CD4-positive, alpha-beta T cell treated with Interleukin-4 for 4 hours (primary cell): ENCODE measurements around the gene MAK.
"Not testable (repeated sequence)": the region's sequence is repeated elsewhere in the genome, so short reads cannot be mapped to it uniquely, and the experiment has no call there.

Experiments
- DNase-seq: peaks from one replicate; pipeline ENCODE4 v3.0.0-alpha.2; 2020

Gene MAK

GRCh38 chr6:10771371-10771894 lies 66.9 kb downstream of the MAK start:
- no peak for DNase-seq

GRCh38 chr6:10769419-10769818 lies 68.9 kb downstream of the MAK start:
- DNase-seq, result no peak

DNA sequence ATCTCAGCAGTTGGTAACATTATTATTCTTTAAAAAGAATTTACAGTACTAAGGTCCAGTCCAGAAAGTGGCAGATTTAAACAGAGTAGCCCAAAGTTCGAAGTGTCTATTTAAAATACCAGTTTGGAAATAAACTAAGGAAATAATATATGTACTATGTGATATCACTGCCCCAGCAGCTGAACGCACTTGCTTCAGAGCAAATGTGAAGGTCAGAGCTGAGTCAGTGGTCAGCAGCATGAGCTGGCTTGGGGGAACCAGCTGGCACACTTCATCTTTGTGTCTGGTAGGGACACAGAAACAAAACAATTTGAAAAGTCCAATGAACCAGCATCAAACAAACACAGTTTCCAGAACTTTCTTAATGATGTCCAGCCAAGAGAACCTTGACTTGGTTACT lies 75.3 kb downstream of the MAK start:
- no peak for DNase-seq

DNA sequence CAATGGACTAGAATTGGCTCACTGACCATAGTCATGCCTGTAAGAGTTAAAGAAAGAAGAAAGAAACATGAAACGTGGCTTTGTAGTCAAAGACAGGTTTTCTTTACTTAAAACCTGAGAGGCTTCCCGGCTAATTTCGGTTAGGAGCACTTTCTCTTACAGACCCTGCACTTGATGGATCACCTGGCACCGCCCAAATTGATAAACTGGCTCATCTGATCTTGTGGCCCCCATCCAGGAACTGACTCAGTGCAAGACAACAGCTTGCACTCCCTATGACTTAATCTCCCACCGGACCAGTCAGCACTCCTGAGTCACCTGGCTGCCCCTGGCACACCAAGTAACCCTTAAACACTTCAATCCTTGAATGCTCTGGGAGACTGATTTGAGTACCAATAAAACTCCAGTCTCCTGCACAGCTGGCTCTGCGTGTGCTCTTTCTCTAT lies 78.4 kb downstream of the MAK start:
- no peak for DNase-seq

GRCh38 chr6:10759312-10759839 lies 79.0 kb downstream of the MAK start:
- peak; percentile 33 for DNase-seq

GRCh38 chr6:10756085-10756484 lies 82.3 kb downstream of the MAK start:
- DNase-seq, result no peak

DNA sequence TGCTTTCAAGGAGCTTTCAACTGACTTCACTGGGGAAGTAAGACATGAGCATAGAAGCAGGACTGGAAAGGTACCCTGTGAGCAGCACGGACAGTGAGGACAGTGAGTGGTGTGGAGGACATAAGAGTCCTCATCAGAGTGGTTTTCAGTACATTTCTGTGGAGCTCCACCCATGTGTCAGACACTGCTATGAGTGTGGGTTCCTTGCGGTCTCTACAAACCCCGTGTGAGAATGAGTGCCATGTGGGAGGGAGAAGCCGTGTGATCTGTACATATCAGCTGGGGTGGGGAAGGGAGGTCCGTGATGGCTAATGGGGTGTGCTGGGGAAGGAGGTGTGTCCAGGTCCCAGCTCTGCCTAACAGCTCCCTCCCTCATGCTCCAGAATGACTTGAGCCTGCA lies 86.6 kb downstream of the MAK start:
- peak; percentile 40 for DNase-seq

DNA sequence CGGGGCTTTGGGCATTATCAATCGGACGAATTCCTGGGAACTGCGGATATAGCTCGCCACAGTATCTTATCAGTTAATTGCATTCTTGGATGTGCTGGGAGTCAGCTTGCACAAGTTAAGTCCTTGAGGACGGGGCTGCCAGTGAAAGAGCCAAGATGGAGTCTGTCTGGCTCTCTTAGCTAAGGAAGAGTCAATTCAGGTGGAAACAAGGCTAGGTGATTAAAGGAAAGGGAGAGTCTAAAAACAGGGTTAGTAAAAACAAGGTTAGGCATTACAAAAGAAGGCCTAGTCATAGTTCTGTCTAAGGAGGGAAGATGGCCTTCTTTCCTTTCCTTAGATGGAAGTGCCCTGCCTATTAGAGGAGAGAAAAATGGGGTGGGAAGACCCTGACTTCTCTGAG lies 87.8 kb downstream of the MAK start:
- not testable (repeated sequence) for DNase-seq

DNA sequence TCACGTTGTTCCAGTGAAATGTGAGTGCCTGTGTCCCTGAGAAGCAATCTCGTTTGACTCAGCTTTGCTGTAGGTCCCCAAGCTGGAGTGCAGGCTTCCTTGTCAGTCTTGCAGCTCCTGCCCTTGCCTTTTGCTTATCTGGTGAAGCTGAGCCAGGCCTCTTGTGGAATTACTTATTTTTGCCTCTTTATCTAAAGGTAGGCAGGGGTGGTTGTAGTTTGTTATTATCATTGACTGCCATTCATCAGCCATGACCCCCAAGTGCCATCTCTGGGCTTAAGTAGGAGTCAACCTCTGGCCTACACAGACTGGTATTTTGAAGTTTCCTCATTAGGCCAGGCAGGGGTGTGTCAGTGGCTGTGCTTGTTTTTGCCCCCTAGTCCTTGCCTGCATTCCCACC lies 88.6 kb downstream of the MAK start:
- no peak for DNase-seq

DNA sequence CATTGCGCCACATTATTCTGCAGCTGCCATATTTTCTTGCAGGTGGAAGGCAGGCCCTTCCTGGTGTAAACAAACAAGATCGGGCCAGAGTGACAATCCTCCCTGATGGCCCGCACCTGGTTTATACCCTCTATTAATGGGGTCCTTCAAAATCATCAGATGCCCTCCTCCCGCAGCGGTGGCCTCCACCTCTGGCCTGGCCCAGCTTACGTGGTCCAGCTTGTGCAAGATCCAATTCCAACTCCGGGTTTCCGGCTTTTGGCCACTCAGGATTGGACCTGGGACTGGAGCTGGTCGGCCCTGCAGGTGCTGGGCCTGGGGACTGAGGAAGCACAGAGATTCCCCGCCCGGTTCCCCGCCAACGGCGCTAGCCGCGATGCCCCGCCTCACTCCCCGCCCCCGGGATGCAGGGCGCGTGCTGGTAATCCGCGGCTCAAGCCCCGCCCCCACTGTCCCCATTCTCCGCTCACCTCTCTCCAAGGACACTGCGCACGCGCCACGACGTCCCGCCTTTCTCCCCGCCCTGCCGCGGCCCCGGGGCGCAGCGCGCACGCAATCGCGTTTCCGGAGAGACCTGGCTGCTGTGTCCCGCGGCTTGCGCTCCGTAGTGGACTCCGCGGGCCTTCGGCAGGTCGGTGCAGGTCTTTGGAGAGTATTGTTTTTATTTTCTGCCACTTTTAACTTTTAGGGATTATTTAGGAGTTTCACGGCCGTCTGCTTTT lies 90.9 kb downstream of the MAK start, which contains the start of gene TMEM14B:
TSS of gene TMEM14B (plus strand) at position 555 of the 722 bp plus-strand sequence. CDS start 1,441 bp downstream, outside the sequence.
- DNase-seq, result peak; percentile 98

- DNase-seq, result no peak
These were observed 91.5 kb downstream of the MAK start for GRCh38 chr6:10746915-10747250.

- no peak for DNase-seq
These were observed 93.2 kb downstream of the MAK start for GRCh38 chr6:10745116-10745515.

GRCh38 chr6:10743515-10743914 lies 94.8 kb downstream of the MAK start:
- no peak for DNase-seq

GRCh38 chr6:10742251-10742650 lies 96.1 kb downstream of the MAK start:
- DNase-seq, result no peak

DNA sequence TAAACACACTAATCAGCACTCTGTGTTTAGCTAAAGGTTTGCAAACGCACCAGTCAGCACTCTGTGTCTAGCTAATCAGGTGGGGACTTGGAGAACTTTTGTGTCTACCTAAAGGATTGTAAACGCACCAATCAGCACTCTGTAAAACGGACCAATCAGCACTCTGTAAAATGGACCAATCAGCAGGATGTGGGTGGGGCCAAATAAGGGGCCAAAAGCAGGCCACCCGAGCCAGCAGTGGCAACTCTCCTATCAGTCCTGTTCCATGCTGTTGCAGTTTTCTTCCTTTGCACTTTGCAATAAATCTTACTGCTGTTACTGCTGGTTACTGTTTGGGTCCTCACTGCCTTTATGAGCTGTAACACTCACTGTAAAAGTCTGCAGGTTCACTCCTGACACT lies 96.7 kb downstream of the MAK start:
- not testable (repeated sequence) for DNase-seq

- no peak for DNase-seq
These were observed 98.3 kb downstream of the MAK start for GRCh38 chr6:10740061-10740460.

DNA sequence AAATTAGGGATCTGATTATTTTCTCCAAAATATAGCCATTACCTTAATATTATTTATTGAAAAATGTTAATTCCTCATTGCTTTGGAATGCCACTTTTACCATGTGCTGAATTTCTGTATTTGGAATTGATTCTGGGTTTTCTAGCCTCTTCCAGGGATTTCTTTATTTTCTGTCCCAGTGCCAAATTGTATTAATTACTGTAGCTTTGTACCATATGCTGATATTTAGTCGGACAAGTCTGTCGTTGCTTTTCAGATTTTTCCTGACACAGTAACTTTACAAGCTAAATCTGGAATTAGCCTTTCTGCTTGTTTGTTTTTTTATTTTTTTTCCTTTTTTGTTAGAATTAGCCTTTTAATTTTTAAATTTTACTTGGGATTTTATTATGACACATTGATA lies 101.6 kb downstream of the MAK start:
- no peak for DNase-seq

DNA sequence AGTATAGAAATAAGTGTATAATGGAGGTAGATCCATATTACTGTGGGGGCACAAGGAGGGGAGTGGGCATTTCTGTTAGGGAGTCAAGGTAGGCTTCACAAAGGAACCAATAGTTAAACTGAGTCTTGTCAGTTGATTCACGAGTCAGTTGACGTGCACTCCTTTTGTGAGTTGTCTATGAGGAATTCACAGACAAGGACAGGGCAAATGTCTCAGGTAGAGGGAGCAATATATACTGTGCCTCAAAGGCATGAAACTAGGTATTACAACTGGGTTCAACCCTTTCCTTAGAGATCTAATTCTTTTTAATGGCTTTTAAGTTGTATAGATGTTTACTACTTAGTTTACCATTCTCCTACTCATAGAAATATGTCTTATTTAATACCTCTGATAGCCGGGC lies 104.5 kb downstream of the MAK start:
- DNase-seq, result no peak

DNA sequence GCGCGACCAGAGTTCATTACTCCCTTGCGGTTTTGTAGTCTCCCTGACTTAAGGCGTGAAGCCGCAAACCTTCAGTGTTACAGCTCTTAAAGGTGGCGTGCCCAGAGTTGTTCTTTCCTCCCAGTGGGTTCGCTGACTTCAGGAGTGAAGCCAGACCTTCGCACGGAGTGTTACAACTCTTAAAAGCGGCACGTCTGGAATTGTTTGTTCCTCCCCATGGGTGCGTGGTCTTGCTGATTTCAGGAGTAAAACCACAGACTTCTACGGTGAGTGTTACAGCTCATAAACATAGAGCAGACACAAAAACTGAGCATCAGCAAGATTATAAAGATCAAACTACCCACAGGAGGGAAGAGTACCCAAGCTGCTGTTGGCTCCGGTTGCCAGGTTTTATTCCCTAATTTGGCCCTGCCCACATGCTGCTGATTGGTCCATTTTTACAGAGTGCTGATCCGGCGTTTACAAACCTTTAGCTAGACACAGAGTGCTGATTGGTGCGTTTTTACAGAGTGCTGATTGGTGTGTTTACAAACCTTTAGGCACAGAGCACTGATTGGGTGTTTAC lies 105.1 kb downstream of the MAK start:
- DNase-seq, result peak; percentile 51

DNA sequence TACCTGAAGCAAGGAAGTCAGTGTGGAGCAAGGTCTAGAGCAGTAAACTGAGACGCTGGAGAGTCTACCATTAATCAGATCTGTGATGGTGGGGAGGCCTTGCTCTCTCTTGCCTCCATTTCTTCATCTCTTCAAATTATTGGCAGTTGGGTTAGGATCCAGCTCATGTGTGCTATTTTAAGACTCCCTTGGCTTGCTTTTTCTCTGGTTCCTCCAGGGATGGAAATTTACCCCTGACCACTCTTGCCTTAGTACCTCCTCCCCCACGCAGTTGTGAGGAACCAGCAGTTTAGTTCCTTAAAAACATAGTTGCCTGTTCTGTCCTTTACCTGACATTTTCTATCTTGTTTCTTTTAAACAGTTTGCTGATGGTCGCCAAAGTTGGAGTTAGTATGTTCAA lies 108.1 kb downstream of the MAK start:
- no peak for DNase-seq

DNA sequence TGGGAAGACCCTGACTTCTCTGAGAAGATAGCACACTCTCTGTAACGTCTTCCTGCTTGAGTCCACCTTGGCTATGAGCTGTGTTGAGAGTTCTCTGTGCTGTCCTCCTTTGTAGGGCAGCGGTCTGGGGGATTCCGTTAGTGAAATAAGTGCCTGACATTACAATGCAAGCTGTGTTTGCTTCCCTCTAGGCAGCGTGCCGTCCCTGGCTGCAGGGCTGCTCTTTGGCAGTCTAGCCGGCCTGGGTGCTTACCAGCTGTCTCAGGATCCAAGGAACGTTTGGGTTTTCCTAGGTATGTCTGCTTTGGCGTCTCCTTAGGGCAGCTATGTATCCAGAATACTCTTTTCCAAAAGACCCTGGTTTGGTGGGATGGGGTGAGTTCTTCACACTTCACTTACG lies 112.6 kb downstream of the MAK start:
- DNase-seq, result no peak

DNA sequence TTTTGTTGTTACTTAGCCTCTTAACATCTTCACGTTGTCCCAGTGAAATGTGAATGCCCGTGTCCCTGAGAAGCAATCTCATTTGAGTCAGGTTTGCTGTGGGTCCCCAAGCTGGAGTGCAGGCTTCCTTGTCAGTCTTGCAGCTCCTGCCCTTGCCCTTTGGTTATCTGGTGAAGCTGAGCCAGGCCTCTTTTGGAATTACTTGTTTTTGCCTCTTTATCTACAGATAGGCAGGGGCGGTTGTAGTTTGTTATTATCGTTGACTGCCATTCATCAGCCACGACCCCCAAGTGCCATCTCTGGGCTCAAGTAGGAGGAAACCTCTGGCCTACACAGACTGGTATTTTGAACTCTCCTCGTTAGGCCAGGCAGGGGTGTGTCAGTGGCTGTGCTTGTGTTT lies 113.3 kb downstream of the MAK start:
- no peak for DNase-seq

DNA sequence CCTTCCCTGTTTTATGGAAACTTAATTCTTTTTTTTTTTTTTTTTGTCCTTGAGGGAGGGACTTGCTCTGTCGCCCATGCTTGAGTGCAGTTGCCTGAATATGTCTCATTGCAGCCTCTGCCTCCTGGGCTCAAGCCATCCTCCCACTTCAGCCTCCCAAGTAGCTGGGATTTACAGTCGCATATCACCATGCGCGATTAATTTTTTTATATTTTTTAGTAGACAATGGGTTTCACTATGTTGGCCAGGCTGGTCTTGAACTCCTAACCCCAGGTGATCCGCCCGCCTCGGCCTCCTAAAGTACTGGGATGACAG lies 114.8 kb downstream of the MAK start:
- no peak for DNase-seq

DNA sequence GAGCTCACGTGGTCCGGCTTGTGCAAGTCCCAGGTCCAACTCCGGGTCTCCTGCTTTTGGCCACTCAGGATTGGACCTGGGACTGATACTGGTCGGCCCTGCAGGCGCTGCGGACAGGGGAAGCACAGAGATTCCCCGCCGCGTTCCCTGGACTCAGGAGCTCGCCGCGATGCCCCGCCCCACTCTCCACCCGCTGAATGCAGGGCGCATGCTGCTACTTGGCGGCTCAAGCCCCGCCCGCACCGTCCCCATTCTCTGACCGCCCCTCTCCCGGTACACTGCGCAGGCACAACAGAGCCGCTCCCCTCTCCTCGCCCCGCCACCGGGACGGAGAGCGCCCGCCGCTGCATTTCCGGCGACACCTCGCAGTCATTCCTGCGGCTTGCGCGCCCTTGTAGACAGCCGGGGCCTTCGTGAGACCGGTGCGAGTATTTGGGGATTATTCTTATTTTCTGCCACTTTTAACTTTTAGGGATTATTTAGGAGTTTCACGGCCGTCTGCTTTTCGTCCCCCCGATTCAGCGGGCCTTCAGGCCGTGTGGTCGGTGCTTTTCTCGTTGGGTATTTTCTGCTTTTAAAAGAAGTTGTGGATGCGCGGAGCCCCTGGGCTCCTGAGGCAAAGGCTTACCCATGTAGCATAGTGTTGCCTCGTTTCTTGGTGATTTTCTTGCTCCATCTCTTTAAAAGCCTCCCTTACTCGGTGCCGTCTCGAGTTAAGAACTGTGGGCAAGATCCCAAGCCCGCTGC lies 115.3 kb downstream of the MAK start, which contains the start of gene TMEM14C:
TSS of gene TMEM14C (plus strand) at position 251 of the 747 bp plus-strand sequence. CDS start 1,544 bp downstream, outside the sequence.
- peak; percentile 83 for DNase-seq
